Measurements from ENCODE around the gene KLHL17.

KLHL17 gene

GRCh38 chr1:969260-969855 is 9.0 kb downstream of the KLHL17 start:
- TF ChIP-seq, protein P1, sequence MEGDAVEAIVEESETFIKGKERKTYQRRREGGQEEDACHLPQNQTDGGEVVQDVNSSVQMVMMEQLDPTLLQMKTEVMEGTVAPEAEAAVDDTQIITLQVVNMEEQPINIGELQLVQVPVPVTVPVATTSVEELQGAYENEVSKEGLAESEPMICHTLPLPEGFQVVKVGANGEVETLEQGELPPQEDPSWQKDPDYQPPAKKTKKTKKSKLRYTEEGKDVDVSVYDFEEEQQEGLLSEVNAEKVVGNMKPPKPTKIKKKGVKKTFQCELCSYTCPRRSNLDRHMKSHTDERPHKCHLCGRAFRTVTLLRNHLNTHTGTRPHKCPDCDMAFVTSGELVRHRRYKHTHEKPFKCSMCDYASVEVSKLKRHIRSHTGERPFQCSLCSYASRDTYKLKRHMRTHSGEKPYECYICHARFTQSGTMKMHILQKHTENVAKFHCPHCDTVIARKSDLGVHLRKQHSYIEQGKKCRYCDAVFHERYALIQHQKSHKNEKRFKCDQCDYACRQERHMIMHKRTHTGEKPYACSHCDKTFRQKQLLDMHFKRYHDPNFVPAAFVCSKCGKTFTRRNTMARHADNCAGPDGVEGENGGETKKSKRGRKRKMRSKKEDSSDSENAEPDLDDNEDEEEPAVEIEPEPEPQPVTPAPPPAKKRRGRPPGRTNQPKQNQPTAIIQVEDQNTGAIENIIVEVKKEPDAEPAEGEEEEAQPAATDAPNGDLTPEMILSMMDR (IDR thresholded peaks at IDR 0.05; ENCODE audit: low read depth, low read length, missing control alignments) = no peak
- DNase-seq (ENCODE audit: extremely low read depth, low read depth) = no peak
- H3K4me3 ChIP-seq (replicated peaks; ENCODE audit: low read depth, low read length) = no peak overlapping the region

- TF ChIP-seq, protein P1 (IDR thresholded peaks at IDR 0.05; ENCODE audit: low read depth, low read length, missing control alignments) = no peak
- no peak overlapping the region for H3K4me3 ChIP-seq (replicated peaks; ENCODE audit: low read depth, low read length)
- no peak for DNase-seq (ENCODE audit: extremely low read depth, low read depth)
These were observed 10.0 kb downstream of the KLHL17 start for GRCh38 chr1:970242-970972.

DNA sequence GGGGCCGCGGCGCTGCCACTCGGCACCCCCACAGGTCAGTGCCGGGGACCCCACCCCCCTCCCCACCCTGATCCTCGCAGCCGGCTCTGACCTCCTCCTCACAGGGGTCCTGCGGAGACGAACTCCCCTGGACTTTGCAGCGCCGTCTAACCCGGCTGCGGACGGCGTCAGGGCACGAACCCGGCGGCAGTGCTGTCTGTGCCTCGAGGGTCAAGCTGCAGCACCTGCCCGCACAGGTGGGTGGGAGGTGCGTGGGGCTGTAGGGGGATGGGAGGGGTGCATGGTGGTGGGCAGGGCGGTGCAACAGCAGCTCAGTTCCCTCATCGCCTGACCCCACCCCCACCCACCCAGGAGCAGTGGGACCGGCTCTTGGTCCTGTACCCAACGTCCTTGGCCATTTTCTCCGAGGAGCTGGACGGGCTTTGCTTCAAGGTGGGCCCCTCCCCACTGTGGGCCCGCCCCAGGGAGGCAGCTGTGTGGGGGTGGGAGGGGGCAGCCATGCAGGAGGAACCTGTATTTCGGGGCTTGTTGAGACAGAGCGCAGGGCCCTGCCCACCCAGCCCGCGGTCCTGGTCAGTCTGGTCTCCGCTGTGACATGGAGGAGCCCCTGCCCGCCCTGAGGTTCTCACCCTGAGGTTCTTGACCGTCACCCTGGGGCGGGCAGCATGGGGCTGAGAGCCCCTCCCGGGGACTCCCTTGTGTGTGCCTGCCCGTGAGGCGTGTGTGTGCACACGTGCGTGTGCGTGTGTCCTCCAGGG is 10.8 kb downstream of the KLHL17 start:
- no peak overlapping the region for H3K4me3 ChIP-seq (replicated peaks; ENCODE audit: low read depth, low read length)
- no peak for DNase-seq (ENCODE audit: extremely low read depth, low read depth)
- TF ChIP-seq, protein P1 (IDR thresholded peaks at IDR 0.05; ENCODE audit: low read depth, low read length, missing control alignments) = no peak

DNA sequence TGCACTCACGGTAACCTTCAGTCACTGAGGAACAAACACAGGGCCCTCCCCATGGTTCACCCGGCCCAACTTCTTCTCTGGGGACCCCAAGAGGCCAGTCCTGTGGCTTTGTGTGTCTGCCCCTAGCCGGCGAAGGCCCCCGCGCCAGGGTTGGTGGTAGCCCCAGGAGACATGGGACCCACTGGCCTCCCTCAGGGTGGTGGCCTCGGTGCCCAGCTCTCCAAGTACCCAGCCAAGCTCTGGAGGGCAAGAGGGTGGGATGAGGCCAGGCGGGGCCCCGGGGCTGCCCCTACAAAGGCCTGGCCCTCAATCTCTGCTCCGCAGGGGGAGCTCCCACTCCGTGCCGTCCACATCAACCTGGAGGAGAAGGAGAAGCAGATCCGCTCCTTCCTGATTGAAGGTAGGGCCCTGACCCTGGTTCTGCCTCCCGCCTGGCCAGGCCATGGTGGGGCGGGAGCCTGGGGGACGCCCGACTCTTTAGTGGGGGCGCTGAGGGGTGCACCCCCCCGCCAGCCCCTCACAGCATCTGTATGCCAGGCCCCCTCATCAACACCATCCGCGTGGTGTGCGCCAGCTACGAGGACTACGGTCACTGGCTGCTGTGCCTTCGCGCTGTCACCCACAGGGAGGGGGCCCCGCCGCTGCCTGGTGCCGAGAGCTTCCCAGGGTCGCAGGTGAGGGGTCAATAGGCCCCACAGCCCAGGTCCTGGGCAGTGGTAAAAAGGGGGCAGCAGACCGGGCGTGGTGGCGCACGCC is 11.5 kb downstream of the KLHL17 start:
- DNase-seq (ENCODE audit: extremely low read depth, low read depth) = no peak
- H3K4me3 ChIP-seq (replicated peaks; ENCODE audit: low read depth, low read length) = no peak overlapping the region
- TF ChIP-seq, protein P1 (IDR thresholded peaks at IDR 0.05; ENCODE audit: low read depth, low read length, missing control alignments) = no peak

- no peak for DNase-seq (ENCODE audit: extremely low read depth, low read depth)
- TF ChIP-seq, protein P1 (IDR thresholded peaks at IDR 0.05; ENCODE audit: low read depth, low read length, missing control alignments) = no peak
- no peak overlapping the region for H3K4me3 ChIP-seq (replicated peaks; ENCODE audit: low read depth, low read length)
These were observed 12.5 kb downstream of the KLHL17 start for GRCh38 chr1:972726-973458.
